AG10803 (cell line): Measurements from ENCODE around the gene TUBB6.

ENCODE experiments used
- DNase-seq: peaks from one replicate; pipeline ENCODE4 v3.0.0; 2010; ENCODE audit warnings: low read depth
- H3K4me3 ChIP-seq: 2 replicates; pipeline ENCODE4 v1.5.1; 2011; ENCODE audit warnings: mild to moderate bottlenecking, low read length, control low read depth
- TF ChIP-seq, protein P1 (sequence below): conservative IDR thresholded peaks from 2 replicates; pipeline ENCODE4 v1.5.1; 2011; ENCODE audit warnings: mild to moderate bottlenecking, low read length, control low read depth, inconsistent platforms

TUBB6 gene

DNA sequence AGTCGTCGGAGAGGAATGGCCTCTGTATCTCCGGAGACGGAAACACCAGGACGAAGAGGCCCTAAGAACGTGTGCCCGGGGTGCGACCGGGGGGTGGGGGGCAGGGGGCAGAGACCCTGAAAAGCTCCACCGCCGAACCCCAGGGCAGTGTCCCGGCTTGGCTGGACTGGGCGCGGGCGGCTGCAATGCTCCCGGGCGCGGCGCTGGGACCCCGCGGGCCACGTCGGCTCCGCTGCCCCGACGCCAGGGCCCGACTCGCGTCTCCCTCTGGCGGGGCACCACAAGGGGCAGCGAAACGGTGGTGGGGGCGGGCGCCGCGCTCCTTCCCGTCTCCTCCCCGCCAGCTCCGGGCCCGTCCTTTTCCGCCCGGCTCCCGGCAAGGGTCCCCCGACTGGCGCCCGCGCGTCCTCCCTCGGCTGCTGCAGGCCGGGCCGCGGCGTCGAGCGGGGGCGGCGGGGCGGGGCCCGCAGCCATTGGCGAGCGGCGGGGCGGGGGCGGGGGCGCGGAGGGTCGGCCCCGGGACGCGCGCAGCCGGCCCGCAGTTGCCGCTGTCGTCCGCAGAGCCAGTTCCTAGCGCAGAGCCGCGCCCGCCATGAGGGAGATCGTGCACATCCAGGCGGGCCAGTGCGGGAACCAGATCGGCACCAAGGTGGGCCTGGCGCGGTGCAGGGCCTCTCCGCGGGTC lies at the start of gene TUBB6:
Gene TUBB6, plus strand, starts transcription at position 541 of the 685 bp plus-strand sequence. Its CDS starts 52 bp downstream, at position 593.
- TF ChIP-seq, protein P1, sequence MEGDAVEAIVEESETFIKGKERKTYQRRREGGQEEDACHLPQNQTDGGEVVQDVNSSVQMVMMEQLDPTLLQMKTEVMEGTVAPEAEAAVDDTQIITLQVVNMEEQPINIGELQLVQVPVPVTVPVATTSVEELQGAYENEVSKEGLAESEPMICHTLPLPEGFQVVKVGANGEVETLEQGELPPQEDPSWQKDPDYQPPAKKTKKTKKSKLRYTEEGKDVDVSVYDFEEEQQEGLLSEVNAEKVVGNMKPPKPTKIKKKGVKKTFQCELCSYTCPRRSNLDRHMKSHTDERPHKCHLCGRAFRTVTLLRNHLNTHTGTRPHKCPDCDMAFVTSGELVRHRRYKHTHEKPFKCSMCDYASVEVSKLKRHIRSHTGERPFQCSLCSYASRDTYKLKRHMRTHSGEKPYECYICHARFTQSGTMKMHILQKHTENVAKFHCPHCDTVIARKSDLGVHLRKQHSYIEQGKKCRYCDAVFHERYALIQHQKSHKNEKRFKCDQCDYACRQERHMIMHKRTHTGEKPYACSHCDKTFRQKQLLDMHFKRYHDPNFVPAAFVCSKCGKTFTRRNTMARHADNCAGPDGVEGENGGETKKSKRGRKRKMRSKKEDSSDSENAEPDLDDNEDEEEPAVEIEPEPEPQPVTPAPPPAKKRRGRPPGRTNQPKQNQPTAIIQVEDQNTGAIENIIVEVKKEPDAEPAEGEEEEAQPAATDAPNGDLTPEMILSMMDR, result no peak
- peak; percentile 83 for DNase-seq
- peak within 1 kb of the TSS; percentile 87 for H3K4me3 ChIP-seq

DNA sequence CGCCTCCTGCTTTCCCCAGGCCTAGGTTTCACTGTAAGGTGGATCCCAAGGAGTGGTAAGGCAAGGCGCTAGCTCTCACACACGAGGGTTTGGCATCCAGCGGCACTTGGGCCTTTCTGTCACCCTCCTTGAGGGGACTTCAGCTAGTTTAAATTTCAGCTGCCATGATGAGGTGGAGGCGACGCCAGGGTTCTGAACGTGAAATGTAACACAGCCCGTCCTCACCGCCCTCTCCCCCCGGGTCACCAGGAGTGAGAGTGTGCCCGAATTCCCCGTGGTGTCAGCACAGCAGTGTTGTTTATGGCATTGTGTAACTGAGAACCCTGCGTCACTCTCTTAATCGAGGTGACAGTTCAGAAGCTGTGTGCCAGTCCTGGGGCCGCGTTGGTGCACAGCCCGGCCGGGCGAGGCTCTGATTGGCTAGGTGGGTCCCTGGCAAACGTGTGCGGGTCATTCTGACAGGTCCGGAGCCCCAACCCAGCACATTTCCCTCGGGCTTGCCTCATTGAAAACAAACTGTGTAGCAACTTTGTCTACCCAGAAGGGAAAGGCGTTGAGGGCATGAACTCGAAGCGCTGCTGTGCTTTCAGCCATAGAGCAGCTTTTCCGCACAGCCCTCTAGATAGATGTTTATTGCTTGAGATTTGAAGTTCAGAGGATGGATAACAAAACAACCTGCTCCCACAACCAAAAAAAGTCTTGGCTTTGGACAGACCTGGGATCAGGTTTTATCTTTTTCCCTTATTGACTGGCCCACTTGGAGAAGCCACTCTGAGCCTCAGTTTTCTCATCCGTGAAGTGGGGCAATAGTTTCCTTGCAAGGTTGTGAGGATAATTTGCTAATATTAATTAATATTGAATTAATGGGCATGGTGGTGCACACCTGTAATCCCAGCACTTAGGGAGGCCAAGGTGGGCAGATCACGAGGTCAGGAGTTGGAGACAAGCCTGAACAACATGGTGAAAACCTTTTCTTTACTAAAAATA lies 49.0 kb upstream of the TUBB6 start:
- no peak overlapping the region for H3K4me3 ChIP-seq
- DNase-seq, result no peak
- TF ChIP-seq, protein P1, result no peak

DNA sequence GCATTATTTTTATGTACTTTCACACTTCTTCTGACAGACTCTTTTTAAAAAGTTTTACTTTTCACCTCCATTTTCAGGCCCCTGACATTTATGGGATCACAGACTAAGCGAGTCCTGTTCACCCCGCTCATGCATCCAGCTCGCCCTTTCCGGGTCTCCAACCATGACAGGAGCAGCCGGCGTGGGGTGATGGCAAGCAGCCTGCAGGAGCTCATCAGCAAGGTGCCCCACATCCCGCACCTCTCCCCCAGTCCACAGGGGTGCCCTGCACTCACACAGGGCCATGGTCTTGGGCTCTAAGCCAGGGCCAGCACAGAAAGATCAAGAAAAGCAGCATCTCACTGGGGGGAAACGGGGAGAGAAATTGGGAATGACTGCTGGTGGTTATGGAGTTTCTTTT lies 45.3 kb upstream of the TUBB6 start:
- TF ChIP-seq, protein P1, result no peak
- H3K4me3 ChIP-seq, result no peak overlapping the region
- no peak for DNase-seq

DNA sequence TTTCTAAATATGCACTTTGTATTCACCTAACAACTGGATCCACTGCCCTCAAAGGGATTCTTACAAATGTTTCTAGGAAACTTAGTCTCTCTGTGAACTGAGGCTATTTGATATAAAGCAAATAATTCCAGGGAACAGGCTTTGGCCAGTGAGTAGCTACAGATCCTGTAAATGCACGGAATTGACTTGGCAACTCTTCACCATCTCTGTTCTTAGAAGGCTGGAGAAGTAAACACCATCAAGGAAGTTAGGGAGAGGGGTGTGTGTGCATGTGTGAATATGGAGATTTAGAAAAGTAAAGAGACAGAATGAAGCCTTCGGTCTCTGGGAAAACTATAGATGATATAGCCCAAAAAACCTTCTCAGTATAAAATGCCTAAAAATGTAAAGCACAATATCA lies 43.2 kb upstream of the TUBB6 start:
- no peak overlapping the region for H3K4me3 ChIP-seq
- no peak for DNase-seq
- TF ChIP-seq, protein P1, result no peak

DNA sequence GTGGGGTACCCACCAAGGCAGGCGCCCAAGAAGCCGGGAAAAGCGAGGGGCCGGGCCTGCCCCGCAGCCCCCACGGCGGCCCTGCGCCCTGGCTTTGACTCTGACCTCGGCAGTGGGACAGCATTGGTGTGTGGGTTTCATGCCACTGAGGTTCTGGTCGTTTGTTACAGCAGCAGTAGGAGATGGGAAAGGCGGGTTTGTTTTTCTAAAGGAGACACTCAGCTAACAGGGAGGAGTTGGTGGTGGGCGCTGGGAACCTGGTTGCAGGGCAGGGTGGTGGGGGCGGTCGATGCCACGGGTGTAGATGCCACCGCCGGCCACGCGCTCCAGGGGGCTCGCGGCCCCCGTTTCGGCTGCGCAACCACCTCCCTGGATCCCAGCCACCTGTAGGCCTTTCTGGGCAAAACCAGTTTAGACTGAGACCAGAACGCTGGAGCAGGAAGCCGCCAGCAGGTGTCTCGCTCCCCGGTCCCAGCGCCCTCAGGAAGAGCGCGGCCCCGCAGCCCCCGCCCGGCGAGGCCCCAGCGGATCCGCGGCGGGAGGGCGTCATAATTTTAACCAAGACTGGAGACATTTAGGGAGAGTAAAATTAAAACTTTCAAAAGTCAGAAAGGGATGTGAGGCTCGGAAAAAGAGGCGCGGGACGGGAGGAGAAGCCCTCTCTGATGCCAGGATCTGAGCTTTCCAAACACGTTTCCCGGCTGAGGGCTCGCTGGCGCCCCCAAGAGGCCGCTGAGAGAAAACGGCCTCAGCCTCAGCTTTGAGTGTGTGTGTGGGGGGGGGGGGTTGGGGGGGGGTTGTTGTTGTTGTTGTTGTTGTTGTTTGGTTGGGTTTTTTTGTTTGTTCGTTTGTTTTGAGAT lies 36.4 kb upstream of the TUBB6 start:
- TF ChIP-seq, protein P1, result peak; percentile 60
- peak; percentile 77 for DNase-seq
- peak overlapping the region; percentile 58 for H3K4me3 ChIP-seq

DNA sequence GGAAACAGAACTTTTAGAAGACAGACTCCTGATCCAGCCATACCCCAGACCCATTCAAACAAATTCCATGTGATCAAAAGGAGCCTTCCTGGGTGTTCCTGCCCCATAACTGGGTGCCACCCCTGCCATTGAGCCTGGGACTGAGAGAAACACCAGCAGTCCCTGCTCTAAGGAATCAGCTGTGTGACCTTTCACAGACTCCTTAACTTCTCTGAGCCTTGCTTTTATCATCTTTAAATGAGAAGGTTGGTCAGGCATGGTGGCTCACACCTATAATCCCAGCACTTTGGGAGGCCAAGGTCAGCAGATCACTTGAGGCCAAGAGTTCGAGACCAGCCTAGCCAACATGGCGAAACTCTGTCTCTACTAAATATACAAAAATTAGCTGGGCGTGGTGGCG lies 33.2 kb upstream of the TUBB6 start:
- no peak for DNase-seq
- no peak overlapping the region for H3K4me3 ChIP-seq
- TF ChIP-seq, protein P1, result no peak
